Gastrocnemius medialis (tissue), 4 donors: ENCODE results near the gene MAP6D1. TPM values are rescaled to one million over a fixed set of nuclear protein-coding genes. Genes with fewer than 3 reads are reported as not detected.

Experiments used
- ATAC-seq, 2 donors: fragments of 150-250 bp; one replicate each; pipeline ENCODE4 v1.9.1; 2016
- DNase-seq, 2 donors: peaks; one replicate each; pipeline ENCODE4 v3.0.0-alpha.2; 2019
- H3K27ac ChIP-seq, 4 donors: fragments of 200-600 bp; sonication (generic); 1 replicate in 1 of 4; 2 replicates in 3 of 4; pipeline ENCODE4 v1.5.1; 2016 to 2018; ENCODE audit warnings: mild to moderate bottlenecking in 2 of 4, moderate library complexity in 1 of 4
- H3K27me3 ChIP-seq, 3 donors: fragments of 200-600 bp; sonication (generic) in 2 of 3; 1 replicate in 1 of 3; 2 replicates in 2 of 3; pipeline versions ENCODE4 v1.5.1 to v1.6.0; 2016 to 2019; ENCODE audit warnings: mild to moderate bottlenecking in 1 of 3, moderate library complexity in 1 of 3
- H3K36me3 ChIP-seq, 2 donors: fragments of 200-600 bp; sonication (generic) in 1 of 2; one replicate each; pipeline ENCODE4 v1.5.1; 2017 to 2018
- H3K4me1 ChIP-seq, 2 donors: fragments of 200-600 bp; sonication (generic) in 1 of 2; one replicate each; pipeline ENCODE4 v1.5.1; 2016 to 2017; ENCODE audit warnings: mild to moderate bottlenecking in 2 of 2
- H3K4me3 ChIP-seq, 4 donors: fragments of 200-600 bp; sonication (generic) in 3 of 4; 1 replicate in 1 of 4; 2 replicates in 3 of 4; pipeline ENCODE4 v1.5.1; 2016 to 2019; ENCODE audit warnings: mild to moderate bottlenecking in 2 of 4
- H3K9me3 ChIP-seq, 3 donors: fragments of 200-600 bp; sonication (generic) in 2 of 3; 1 replicate in 1 of 3; 2 replicates in 2 of 3; pipeline ENCODE4 v1.5.1; 2016 to 2019
- POLR2A ChIP-seq, 2 donors: fragments of 450-650 bp; IDR thresholded peaks; one replicate each; pipeline ENCODE4 v1.6.1; 2017; ENCODE audit warnings: antibody characterized with exemption in 2 of 2, mild to moderate bottlenecking in 2 of 2, moderate library complexity in 2 of 2
- in situ Hi-C, 4 donors: fragments of 200-750 bp; cut with MboI; loops; one replicate each; pipeline versions ENCODE4 v1.15.0 to v1.8.0; 2017; ENCODE audit warnings: low sequenced_read_pairs in 4 of 4
- intact Hi-C: fragments of 100-400 bp; cut with DNase I; formaldehyde crosslinking; loops from one replicate; pipeline ENCODE4 v1.15.1; 2023; ENCODE audit warnings: low total_unique reads
- total RNA-seq, 4 donors: library from RNA; depleted of rRNA; stranded (reverse); fragments of >200 nt; gene quantifications; one replicate each; pipeline versions ENCODE4 v1.1.0 to v1.2.3, GENCODE V29; 2016
- TF ChIP-seq, protein P1 (sequence below), 5 experiments: fragments of 450-650 bp in 3 of 5; fragments of 200-600 bp in 2 of 5; sonication (generic) in 2 of 5; IDR thresholded peaks in 4 of 5; conservative IDR thresholded peaks in 1 of 5; 1 replicate in 4 of 5; 2 replicates in 1 of 5; pipeline ENCODE4 v1.5.1; 2016 to 2019; ENCODE audit warnings: antibody characterized with exemption in 5 of 5, mild to moderate bottlenecking in 3 of 5, moderate library complexity in 3 of 5

The MAP6D1 gene
- total RNA-seq, 4 donors from 2014 or later, result 2.5 to 13.8 (median 9.7) TPM

DNA sequence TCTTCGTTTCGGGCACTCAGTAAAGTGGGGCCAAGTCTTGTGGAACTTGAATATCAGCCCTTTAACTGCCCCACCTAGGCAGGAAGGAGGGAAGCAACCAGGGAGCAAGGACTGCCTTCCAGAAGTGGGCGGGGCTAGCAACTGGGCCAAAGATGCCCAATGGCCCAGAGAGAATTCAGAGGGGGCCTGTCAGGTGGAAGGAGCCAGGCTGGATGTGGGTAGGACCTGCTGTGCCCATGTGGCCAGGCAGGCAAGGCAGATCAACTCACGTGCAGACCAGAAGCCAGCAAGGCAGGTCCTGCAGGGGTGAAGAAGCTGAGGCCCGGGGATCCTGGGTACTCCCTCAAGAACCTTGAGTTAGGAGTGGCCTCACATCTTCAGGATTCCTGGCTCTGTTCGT, 5.5 kb downstream of the MAP6D1 start:
- TF ChIP-seq POLR2A (IDR thresholded peaks at IDR 0.05), result no peak
- TF ChIP-seq, protein P1, sequence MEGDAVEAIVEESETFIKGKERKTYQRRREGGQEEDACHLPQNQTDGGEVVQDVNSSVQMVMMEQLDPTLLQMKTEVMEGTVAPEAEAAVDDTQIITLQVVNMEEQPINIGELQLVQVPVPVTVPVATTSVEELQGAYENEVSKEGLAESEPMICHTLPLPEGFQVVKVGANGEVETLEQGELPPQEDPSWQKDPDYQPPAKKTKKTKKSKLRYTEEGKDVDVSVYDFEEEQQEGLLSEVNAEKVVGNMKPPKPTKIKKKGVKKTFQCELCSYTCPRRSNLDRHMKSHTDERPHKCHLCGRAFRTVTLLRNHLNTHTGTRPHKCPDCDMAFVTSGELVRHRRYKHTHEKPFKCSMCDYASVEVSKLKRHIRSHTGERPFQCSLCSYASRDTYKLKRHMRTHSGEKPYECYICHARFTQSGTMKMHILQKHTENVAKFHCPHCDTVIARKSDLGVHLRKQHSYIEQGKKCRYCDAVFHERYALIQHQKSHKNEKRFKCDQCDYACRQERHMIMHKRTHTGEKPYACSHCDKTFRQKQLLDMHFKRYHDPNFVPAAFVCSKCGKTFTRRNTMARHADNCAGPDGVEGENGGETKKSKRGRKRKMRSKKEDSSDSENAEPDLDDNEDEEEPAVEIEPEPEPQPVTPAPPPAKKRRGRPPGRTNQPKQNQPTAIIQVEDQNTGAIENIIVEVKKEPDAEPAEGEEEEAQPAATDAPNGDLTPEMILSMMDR (IDR thresholded peaks at IDR 0.05 in 4 of 5, conservative IDR thresholded peaks at IDR 0.05 in 1 of 5), result no peak
- Histone ChIP-seq H3K4me3 (no peak overlapping the region), H3K27me3 (no peaks in the 10 kb centered on the region), H3K36me3 (peaks cover 0 to 15% of the 10 kb centered on the region in 2 donors), H3K9me3 (no peaks in the 10 kb centered on the region), H3K4me1 (peaks cover 14 to 16% of the 10 kb centered on the region in 2 donors), H3K27ac (no peak overlapping the region)
- DNase-seq (no peak), ATAC-seq (no peak)
- in situ Hi-C loops, result no loop called here
- intact Hi-C loops, result no loop called here

DNA sequence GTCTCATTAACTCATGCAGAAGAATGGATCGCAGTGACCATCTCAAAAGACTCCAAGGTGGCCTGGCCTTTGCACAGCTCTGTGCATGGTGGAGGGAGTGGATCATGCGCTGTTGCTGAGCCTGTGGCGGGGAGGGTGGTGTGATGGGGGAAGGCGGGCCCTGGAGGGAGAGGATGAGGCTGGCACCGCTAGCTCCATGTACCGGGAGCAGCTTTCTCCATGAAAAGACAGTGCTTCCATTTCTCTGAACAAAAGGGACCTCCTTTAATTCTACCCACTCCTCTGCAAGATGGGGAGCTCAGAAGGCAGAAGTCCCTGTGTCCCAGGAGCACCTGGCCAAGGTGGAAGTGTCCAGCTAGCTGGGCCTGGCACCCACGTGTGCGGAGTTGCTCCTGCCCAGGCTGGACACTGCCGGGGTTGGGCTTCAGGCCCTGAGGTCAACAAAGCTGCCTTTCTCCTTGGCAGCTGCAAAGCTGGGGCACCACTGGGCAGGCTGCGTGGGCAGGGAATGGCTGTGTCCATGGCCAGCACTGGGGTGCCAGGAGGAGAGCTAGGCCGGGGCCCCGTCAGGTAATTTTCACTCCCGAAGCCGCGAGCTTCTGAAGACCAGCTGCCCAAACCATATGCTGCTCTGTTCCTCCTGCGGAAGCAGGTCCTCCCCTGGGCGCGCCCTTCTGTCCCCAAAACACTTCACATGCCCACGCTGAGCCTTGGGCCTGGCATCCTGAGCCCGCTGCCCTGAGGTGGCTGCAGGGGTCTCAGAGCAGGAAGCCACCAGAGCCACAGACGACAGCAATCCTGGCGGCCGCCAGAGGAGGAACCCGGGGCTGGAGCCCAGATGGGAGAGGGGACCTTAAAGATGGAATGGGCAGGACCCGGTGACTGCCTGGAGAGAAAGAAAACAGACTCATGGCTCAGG, 6.4 kb downstream of the MAP6D1 start:
- DNase-seq (no peak), ATAC-seq (no peak)
- in situ Hi-C loops (no loop called here), intact Hi-C loops (no loop called here)
- no peaks in the 10 kb centered on the region for H3K9me3 ChIP-seq
- peak overlapping the region in 2 of 4 donors; percentile 41 to 46 for H3K27ac ChIP-seq
- H3K4me3 ChIP-seq, result no peak overlapping the region
- no peaks in the 10 kb centered on the region for H3K27me3 ChIP-seq
- peaks cover 6 to 8% of the 10 kb centered on the region in 2 donors for H3K4me1 ChIP-seq
- TF ChIP-seq, protein P1 (IDR thresholded peaks at IDR 0.05 in 4 of 5, conservative IDR thresholded peaks at IDR 0.05 in 1 of 5), result no peak
- no peak for TF ChIP-seq POLR2A (IDR thresholded peaks at IDR 0.05)
- H3K36me3 ChIP-seq, result peaks cover 0 to 16% of the 10 kb centered on the region in 2 donors

DNA sequence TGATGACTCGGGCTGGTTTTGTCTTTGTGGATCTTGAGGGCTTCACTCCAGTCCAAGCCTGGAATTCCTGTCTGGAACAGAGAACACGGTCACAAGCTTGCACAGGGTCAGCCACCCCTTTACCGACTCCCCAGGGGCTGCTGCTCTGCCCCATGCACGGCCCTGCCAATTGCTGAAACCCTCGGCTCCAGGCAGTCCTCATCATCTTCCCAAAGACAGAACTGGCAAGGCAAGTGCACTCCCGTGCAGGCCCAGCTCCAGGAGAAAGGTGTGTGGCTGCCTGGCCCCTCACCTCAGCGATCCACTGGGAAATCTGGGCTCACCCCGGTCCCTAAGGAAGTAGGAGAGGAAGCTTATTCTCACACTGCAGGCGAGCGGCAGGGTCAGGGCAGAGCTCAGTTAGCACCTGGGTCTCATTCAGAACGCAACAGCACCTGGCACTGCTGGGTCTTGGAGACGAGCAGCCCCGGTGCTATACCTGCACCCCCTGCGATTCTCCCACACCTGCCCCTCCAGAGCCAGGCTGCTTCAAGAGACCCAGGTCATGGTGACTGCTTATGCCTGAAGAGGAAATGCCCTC, 7.2 kb downstream of the MAP6D1 start:
- ATAC-seq, result no peak
- in situ Hi-C loops, result no loop called here

DNA sequence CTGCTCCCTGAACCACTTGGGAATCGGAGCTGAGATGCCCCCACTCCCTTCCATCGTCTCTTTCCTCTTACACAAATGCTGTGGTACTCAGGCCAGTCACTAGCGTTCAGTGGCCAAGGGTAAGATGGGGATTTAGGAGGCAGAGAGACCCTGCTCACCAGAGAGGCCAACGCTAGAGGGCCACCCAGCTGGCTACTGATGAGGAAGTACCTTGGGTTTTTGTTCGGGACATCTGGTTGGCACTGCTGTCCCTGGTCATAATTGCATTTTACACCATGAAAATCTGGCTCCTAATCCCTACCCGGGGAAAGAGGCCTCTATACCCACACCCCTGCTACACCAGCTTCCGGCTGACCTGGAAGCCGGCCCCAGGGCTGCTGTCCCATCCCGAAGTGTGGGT, 7.7 kb downstream of the MAP6D1 start:
- Histone ChIP-seq H3K36me3 (peaks cover 0 to 16% of the 10 kb centered on the region in 2 donors), H3K4me3 (no peak overlapping the region), H3K27me3 (no peaks in the 10 kb centered on the region), H3K4me1 (peaks cover 0 to 5% of the 10 kb centered on the region in 2 donors), H3K27ac (no peak overlapping the region), H3K9me3 (no peaks in the 10 kb centered on the region)
- no peak for DNase-seq
- in situ Hi-C loops (no loop called here), intact Hi-C loops (no loop called here)
- TF ChIP-seq POLR2A (IDR thresholded peaks at IDR 0.05), result no peak
- TF ChIP-seq, protein P1 (IDR thresholded peaks at IDR 0.05 in 4 of 5, conservative IDR thresholded peaks at IDR 0.05 in 1 of 5), result no peak
- ATAC-seq, result no peak

More for the DNA sequence above, 7.2 kb downstream of the MAP6D1 start:
- no peak for TF ChIP-seq POLR2A (IDR thresholded peaks at IDR 0.05)
- TF ChIP-seq, protein P1 (IDR thresholded peaks at IDR 0.05 in 4 of 5, conservative IDR thresholded peaks at IDR 0.05 in 1 of 5), result no peak
- Histone ChIP-seq H3K4me1 (peaks cover 0 to 5% of the 10 kb centered on the region in 2 donors), H3K36me3 (peaks cover 0 to 16% of the 10 kb centered on the region in 2 donors), H3K4me3 (no peak overlapping the region), H3K27me3 (no peaks in the 10 kb centered on the region), H3K27ac (no peak overlapping the region), H3K9me3 (no peaks in the 10 kb centered on the region)
- intact Hi-C loops, result no loop called here
- no peak for DNase-seq
